Measurements from ENCODE around the gene SAPCD2.

GRCh38 chr9:137073992-137074399, 3.6 kb upstream of the SAPCD2 start:
- TF ChIP-seq, protein P1, sequence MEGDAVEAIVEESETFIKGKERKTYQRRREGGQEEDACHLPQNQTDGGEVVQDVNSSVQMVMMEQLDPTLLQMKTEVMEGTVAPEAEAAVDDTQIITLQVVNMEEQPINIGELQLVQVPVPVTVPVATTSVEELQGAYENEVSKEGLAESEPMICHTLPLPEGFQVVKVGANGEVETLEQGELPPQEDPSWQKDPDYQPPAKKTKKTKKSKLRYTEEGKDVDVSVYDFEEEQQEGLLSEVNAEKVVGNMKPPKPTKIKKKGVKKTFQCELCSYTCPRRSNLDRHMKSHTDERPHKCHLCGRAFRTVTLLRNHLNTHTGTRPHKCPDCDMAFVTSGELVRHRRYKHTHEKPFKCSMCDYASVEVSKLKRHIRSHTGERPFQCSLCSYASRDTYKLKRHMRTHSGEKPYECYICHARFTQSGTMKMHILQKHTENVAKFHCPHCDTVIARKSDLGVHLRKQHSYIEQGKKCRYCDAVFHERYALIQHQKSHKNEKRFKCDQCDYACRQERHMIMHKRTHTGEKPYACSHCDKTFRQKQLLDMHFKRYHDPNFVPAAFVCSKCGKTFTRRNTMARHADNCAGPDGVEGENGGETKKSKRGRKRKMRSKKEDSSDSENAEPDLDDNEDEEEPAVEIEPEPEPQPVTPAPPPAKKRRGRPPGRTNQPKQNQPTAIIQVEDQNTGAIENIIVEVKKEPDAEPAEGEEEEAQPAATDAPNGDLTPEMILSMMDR (conservative IDR thresholded peaks at IDR 0.05) = no peak
- no peak for TF ChIP-seq ZFX (IDR thresholded peaks at IDR 0.05)
